Neutrophil (primary cell): ENCODE results near the gene PITRM1.

Experiments
- H3K27ac ChIP-seq: fragments of 200-600 bp; sonication (generic); 2 replicates; pipeline ENCODE4 v1.5.1; 2016; ENCODE audit warnings: mild to moderate bottlenecking, moderate library complexity
- H3K27me3 ChIP-seq: fragments of 200-600 bp; sonication (generic); 2 replicates; pipeline ENCODE4 v1.6.0; 2016; ENCODE audit warnings: mild to moderate bottlenecking
- H3K36me3 ChIP-seq: fragments of 200-600 bp; sonication (generic); 2 replicates; pipeline ENCODE4 v1.5.1; 2017
- H3K4me1 ChIP-seq, 2 experiments: fragments of 200-600 bp in 1 of 2; sonication (generic) in 1 of 2; 1 replicate in 1 of 2; 2 replicates in 1 of 2; pipeline versions ENCODE4 v1.5.1 to v1.6.1; 2013 to 2016; ENCODE audit warnings: low read depth in 1 of 2, low read length in 1 of 2, mild to moderate bottlenecking in 1 of 2, moderate library complexity in 1 of 2; ENCODE audit not compliant: control insufficient read depth in 1 of 2, insufficient read depth in 1 of 2
- H3K4me3 ChIP-seq, 2 experiments: fragments of 200-600 bp in 1 of 2; sonication (generic) in 1 of 2; 1 replicate in 1 of 2; 2 replicates in 1 of 2; pipeline ENCODE4 v1.5.1; 2013 to 2016; ENCODE audit warnings: low read depth in 1 of 2, low read length in 1 of 2, mild to moderate bottlenecking in 1 of 2, moderate library complexity in 1 of 2
- H3K9me3 ChIP-seq: fragments of 200-600 bp; sonication (generic); 2 replicates; pipeline ENCODE4 v1.5.1; 2016
- CTCF ChIP-seq: fragments of 200-600 bp; sonication (generic); IDR thresholded peaks from 2 replicates; pipeline ENCODE4 v1.5.1; 2016; ENCODE audit warnings: antibody characterized with exemption

Gene PITRM1

GRCh38 chr10:3090914-3091787 is 81.4 kb downstream of the PITRM1 start:
- Histone ChIP-seq H3K4me1 (peaks cover 8 to 9% of the 10 kb centered on the region in 2 experiments), H3K27me3 (peaks cover 7% of the 10 kb centered on the region), H3K27ac (no peak overlapping the region), H3K4me3 (no peak overlapping the region), H3K36me3 (no peaks in the 10 kb centered on the region), H3K9me3 (no peaks in the 10 kb centered on the region)
- TF ChIP-seq CTCF = no peak

DNA sequence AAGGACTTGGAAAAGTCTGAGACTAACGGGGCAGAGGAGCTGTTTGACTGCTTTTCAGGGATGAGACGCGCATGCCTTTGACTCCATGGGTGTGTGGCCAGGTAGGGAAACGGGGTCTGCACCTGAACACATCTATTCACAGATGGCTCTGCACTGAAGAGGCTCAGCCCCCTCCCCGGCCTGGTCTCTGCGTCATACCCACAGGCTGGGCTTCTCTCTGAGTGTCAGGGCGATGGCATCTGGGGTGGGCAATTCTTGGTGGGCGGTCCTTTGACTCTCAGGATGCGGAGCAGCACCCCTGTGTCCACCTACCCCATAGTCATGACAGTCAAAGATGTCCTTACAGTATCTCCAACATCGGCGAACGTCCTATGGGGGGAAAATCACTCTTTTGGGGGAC is 82.2 kb downstream of the PITRM1 start:
- Histone ChIP-seq H3K4me3 (no peak overlapping the region), H3K9me3 (no peaks in the 10 kb centered on the region), H3K27ac (no peak overlapping the region), H3K4me1 (peaks cover under 1 to 2% of the 10 kb centered on the region in 2 experiments), H3K36me3 (no peaks in the 10 kb centered on the region), H3K27me3 (no peaks in the 10 kb centered on the region)
- no peak for TF ChIP-seq CTCF
